ENCODE results near the gene HOXC4. TPM values are rescaled to one million over a fixed set of nuclear protein-coding genes. Genes with fewer than 3 reads are reported as not detected.
A peak's percentile ranks its signal among the peaks of the same experiment; 100 is the strongest.

The HOXC4 gene
- total RNA-seq, 1 experiment from 2014 or later, result 9.7 TPM

DNA sequence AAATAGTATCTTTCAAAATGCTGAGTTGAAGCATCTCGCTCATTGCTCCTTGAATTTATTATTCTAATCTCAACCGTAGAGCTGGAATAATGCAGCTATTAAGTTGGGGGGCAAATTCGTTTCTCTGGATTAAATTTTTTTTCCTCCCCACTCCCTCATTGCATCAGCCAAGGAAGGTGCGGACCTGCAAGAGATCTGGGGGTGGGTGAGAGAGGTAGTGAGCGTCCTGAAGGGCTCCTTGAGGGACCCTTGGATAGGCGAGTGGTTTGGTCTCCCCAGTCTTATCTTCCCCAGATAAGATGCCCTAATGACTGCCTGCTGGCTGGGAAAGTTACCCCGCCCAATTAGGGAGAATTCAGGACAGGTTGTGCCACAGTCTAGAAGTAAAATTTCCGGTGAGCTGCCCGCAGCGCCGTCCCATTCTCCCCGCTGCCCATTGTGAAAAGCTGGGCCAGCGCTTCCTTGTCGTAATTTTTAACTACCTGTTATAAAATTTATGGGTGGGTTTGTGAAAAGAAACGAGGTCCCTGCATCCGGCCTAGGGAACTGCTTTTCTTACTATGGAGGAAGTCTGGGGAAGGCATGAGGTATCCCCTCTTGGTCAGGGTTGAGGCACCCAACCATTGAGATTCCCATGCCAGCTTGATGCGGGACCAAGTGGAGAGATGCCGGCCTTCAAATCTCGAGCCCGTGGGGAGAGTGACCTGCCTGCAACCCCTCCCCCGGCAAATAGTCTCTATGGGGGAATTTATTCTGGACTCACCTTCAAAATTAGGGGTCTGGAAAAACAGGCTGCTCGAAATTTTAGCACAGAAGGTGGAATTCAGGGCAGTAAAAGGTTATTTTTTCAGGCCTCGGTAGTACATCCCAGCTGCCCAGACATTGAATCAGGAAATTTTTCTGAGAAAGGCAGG is 38.4 kb upstream of the HOXC4 start:
- Histone ChIP-seq H3K4me3 (ENCODE audit: low read length) (no peak overlapping the region), H3K4me1 (ENCODE audit: low read length) (peaks cover 26% of the 10 kb centered on the region), H3K27ac (ENCODE audit: low read length) (no peak overlapping the region), H3K4me2 (ENCODE audit: low read depth, low read length, poor library complexity, severe bottlenecking) (no peak overlapping the region), H2AFZ (ENCODE audit: low read length) (no peak overlapping the region), H3K9me2 (replicated peaks; ENCODE audit: insufficient read depth, low read length) (no peaks in the 10 kb centered on the region), H3K9ac (ENCODE audit: low read length) (no peak overlapping the region), H4K20me1 (ENCODE audit: insufficient read depth, low read depth, low read length) (no peaks in the 10 kb centered on the region), H3K9me3 (ENCODE audit: low read length) (no peaks in the 10 kb centered on the region), H3K27me3 (ENCODE audit: low read length) (no peaks in the 10 kb centered on the region), H3K36me3 (ENCODE audit: insufficient read depth, low read length) (no peaks in the 10 kb centered on the region), H3K79me2 (ENCODE audit: low read length) (no peaks in the 10 kb centered on the region)
- no peak for DNase-seq

DNA sequence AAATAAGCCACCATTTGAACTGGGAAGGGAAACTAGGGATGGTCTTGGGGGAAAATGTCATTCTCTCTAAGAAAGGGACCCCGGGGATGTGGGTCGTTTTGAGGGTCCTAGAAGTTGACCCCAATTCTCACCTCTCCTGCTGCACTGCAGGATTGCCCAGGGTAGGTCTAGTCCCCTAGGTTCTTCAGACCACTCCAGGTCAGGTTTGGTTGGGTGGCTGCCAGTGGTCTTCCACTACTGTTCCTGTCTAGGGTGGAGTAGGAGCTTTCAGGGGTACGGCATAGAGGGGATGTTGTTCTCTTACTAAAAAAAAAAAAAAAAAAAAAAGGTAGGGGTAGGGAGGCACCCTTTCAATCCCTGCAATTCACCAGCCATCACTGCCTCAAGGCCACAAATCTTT is 37.6 kb upstream of the HOXC4 start:
- Histone ChIP-seq H2AFZ (ENCODE audit: low read length) (no peak overlapping the region), H3K79me2 (ENCODE audit: low read length) (no peaks in the 10 kb centered on the region), H3K36me3 (ENCODE audit: insufficient read depth, low read length) (no peaks in the 10 kb centered on the region), H3K9me3 (ENCODE audit: low read length) (no peaks in the 10 kb centered on the region), H3K4me2 (ENCODE audit: low read depth, low read length, poor library complexity, severe bottlenecking) (peak overlapping the region; percentile 98), H3K4me1 (ENCODE audit: low read length) (peaks cover 22% of the 10 kb centered on the region), H3K27ac (ENCODE audit: low read length) (no peak overlapping the region), H4K20me1 (ENCODE audit: insufficient read depth, low read depth, low read length) (no peaks in the 10 kb centered on the region), H3K27me3 (ENCODE audit: low read length) (no peaks in the 10 kb centered on the region), H3K9me2 (replicated peaks; ENCODE audit: insufficient read depth, low read length) (no peaks in the 10 kb centered on the region), H3K4me3 (ENCODE audit: low read length) (no peak overlapping the region), H3K9ac (ENCODE audit: low read length) (no peak overlapping the region)
- DNase-seq, result no peak

DNA sequence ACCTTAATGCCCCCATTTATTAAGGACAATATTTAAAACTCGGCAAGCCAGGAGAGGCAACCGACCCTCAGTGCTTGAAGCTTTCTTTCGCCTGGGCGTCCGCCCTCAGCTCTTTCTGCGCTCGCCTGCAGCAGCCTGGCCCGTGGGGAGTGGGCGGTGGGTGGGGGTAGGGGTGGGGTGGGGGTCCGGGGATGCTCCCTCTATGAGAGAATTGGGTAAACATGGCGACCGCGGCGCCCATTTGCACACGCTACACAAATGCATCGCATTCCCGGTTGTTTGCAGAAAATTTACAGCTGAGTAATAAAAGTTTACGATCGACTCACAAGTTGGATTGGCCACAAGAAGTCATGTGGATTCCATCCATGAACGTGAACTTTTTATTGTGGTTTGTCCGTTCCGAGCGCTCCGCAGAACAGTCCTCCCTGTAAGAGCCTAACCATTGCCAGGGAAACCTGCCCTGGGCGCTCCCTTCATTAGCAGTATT is 37.1 kb upstream of the HOXC4 start:
- H2AFZ ChIP-seq (ENCODE audit: low read length), result no peak overlapping the region
- H3K4me2 ChIP-seq (ENCODE audit: low read depth, low read length, poor library complexity, severe bottlenecking), result peak overlapping the region; percentile 98
- no peak overlapping the region for H3K27ac ChIP-seq (ENCODE audit: low read length)
- H3K4me1 ChIP-seq (ENCODE audit: low read length), result peaks cover 19% of the 10 kb centered on the region
- peak overlapping the region; percentile 75 for H3K4me3 ChIP-seq (ENCODE audit: low read length)
- no peaks in the 10 kb centered on the region for H3K27me3 ChIP-seq (ENCODE audit: low read length)
- H3K9me3 ChIP-seq (ENCODE audit: low read length), result no peaks in the 10 kb centered on the region
- no peak for DNase-seq
- peak overlapping the region; percentile 68 for H3K9ac ChIP-seq (ENCODE audit: low read length)
- no peaks in the 10 kb centered on the region for H3K36me3 ChIP-seq (ENCODE audit: insufficient read depth, low read length)
- no peaks in the 10 kb centered on the region for H4K20me1 ChIP-seq (ENCODE audit: insufficient read depth, low read depth, low read length)
- no peaks in the 10 kb centered on the region for H3K9me2 ChIP-seq (replicated peaks; ENCODE audit: insufficient read depth, low read length)
- H3K79me2 ChIP-seq (ENCODE audit: low read length), result no peaks in the 10 kb centered on the region

DNA sequence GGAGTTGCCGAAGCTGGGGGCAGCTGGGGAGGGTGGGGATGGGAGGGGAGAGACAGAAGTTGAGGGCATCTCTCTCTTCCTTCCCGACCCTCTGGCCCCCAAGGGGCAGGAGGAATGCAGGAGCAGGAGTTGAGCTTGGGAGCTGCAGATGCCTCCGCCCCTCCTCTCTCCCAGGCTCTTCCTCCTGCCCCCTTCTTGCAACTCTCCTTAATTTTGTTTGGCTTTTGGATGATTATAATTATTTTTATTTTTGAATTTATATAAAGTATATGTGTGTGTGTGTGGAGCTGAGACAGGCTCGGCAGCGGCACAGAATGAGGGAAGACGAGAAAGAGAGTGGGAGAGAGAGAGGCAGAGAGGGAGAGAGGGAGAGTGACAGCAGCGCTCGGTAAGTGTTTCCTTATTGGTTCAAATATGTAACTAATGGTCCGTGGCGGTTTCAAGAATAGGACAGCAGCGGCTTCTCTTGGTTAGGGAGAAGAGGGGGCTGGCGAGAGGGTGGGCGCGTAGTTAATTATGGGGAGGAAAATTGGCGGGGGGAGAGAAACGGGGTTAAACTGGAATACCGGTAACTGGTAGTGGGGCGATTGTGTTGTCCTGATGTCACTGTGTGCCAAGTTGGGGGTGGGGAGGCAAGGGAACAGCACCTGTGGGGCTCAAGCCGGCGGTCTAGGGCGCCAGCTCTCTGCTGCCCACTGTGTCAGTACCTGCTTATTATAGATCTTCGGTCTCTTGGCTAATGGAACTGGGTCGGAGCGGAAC is 36.4 kb upstream of the HOXC4 start:
- peak overlapping the region; percentile 98 for H3K4me2 ChIP-seq (ENCODE audit: low read depth, low read length, poor library complexity, severe bottlenecking)
- H3K9me3 ChIP-seq (ENCODE audit: low read length), result no peaks in the 10 kb centered on the region
- peak overlapping the region; percentile 69 for H3K27ac ChIP-seq (ENCODE audit: low read length)
- no peaks in the 10 kb centered on the region for H3K27me3 ChIP-seq (ENCODE audit: low read length)
- no peaks in the 10 kb centered on the region for H4K20me1 ChIP-seq (ENCODE audit: insufficient read depth, low read depth, low read length)
- peak overlapping the region; percentile 75 for H3K4me3 ChIP-seq (ENCODE audit: low read length)
- H3K9ac ChIP-seq (ENCODE audit: low read length), result peak overlapping the region; percentile 68
- H3K36me3 ChIP-seq (ENCODE audit: insufficient read depth, low read length), result no peaks in the 10 kb centered on the region
- H2AFZ ChIP-seq (ENCODE audit: low read length), result peak overlapping the region; percentile 44; the same call in 1 of the 2 replicates
- no peaks in the 10 kb centered on the region for H3K9me2 ChIP-seq (replicated peaks; ENCODE audit: insufficient read depth, low read length)
- peak; percentile 70 for DNase-seq
- no peaks in the 10 kb centered on the region for H3K79me2 ChIP-seq (ENCODE audit: low read length)
- H3K4me1 ChIP-seq (ENCODE audit: low read length), result peaks cover 19% of the 10 kb centered on the region

DNA sequence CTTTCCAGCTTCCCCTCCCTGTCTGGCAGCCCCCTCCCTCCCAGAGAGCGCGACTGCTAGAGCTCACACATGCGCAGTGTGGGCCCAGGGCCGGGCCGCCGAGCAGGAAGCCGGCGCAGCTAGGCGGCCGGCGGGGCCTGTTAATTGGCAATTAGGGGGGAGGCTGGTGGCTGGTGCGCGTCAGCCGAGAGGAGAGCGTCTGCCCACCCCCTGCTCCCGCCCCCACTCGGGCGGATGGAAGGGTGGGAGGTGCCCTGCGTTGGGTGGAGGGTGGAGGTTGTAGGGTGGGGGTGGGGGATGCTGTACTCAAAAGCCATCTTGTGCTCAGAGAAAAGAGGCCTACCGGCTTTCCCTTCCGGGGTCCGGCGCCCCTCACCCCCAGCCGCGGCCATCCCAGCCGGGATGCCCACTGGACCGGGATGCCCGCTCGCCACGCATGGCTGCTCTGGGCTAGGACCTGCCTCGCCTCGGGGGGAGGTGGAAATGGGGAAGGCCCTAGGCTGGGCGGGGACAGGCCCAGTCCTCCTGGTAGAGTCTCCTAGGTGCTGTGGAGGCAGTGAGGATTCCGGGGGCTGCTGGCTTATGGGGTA is 35.7 kb upstream of the HOXC4 start:
- no peaks in the 10 kb centered on the region for H3K27me3 ChIP-seq (ENCODE audit: low read length)
- H3K9ac ChIP-seq (ENCODE audit: low read length), result peak overlapping the region; percentile 92
- peak overlapping the region; percentile 90 for H2AFZ ChIP-seq (ENCODE audit: low read length)
- H3K4me2 ChIP-seq (ENCODE audit: low read depth, low read length, poor library complexity, severe bottlenecking), result peak overlapping the region; percentile 98
- H3K4me3 ChIP-seq (ENCODE audit: low read length), result peak overlapping the region; percentile 75
- peak overlapping the region; percentile 81 for H3K27ac ChIP-seq (ENCODE audit: low read length)
- H3K79me2 ChIP-seq (ENCODE audit: low read length), result no peaks in the 10 kb centered on the region
- no peaks in the 10 kb centered on the region for H4K20me1 ChIP-seq (ENCODE audit: insufficient read depth, low read depth, low read length)
- H3K4me1 ChIP-seq (ENCODE audit: low read length), result peaks cover 19% of the 10 kb centered on the region
- no peaks in the 10 kb centered on the region for H3K9me2 ChIP-seq (replicated peaks; ENCODE audit: insufficient read depth, low read length)
- peak; percentile 98 for DNase-seq
- no peaks in the 10 kb centered on the region for H3K36me3 ChIP-seq (ENCODE audit: insufficient read depth, low read length)
- no peaks in the 10 kb centered on the region for H3K9me3 ChIP-seq (ENCODE audit: low read length)

DNA sequence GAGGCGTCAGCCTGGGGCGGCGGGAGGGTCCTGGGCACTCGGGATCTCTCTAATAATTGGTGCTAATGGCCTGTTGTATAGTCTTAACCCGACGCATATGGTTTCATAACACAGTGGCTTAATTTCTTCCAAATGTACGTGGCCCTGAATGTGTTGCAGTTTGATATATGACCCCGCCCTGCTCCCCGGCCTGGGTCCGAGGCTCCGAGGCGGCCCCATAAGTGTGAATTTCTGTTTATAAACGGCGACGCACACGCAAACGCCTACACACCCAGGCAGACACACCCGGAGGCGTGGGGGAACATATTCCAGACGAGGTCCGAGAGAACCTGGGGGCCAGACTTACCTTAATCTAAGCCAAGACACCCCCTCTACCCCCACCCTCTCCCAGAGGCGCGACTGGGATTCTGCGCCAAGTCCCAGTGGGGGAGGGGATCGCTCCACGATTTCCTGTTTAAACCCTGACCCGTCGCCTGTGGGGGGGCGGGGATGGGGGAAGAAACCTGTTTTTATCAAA is 35.1 kb upstream of the HOXC4 start:
- Histone ChIP-seq H3K4me3 (ENCODE audit: low read length) (peak overlapping the region; percentile 75), H4K20me1 (ENCODE audit: insufficient read depth, low read depth, low read length) (no peaks in the 10 kb centered on the region), H3K36me3 (ENCODE audit: insufficient read depth, low read length) (no peaks in the 10 kb centered on the region), H3K9ac (ENCODE audit: low read length) (peak overlapping the region; percentile 92), H3K4me1 (ENCODE audit: low read length) (peaks cover 19% of the 10 kb centered on the region), H3K9me2 (replicated peaks; ENCODE audit: insufficient read depth, low read length) (no peaks in the 10 kb centered on the region), H3K79me2 (ENCODE audit: low read length) (no peaks in the 10 kb centered on the region), H3K27ac (ENCODE audit: low read length) (peak overlapping the region; percentile 81), H3K27me3 (ENCODE audit: low read length) (no peaks in the 10 kb centered on the region), H3K9me3 (ENCODE audit: low read length) (no peaks in the 10 kb centered on the region), H2AFZ (ENCODE audit: low read length) (peak overlapping the region; percentile 90), H3K4me2 (ENCODE audit: low read depth, low read length, poor library complexity, severe bottlenecking) (peak overlapping the region; percentile 98)
- no peak for DNase-seq

DNA sequence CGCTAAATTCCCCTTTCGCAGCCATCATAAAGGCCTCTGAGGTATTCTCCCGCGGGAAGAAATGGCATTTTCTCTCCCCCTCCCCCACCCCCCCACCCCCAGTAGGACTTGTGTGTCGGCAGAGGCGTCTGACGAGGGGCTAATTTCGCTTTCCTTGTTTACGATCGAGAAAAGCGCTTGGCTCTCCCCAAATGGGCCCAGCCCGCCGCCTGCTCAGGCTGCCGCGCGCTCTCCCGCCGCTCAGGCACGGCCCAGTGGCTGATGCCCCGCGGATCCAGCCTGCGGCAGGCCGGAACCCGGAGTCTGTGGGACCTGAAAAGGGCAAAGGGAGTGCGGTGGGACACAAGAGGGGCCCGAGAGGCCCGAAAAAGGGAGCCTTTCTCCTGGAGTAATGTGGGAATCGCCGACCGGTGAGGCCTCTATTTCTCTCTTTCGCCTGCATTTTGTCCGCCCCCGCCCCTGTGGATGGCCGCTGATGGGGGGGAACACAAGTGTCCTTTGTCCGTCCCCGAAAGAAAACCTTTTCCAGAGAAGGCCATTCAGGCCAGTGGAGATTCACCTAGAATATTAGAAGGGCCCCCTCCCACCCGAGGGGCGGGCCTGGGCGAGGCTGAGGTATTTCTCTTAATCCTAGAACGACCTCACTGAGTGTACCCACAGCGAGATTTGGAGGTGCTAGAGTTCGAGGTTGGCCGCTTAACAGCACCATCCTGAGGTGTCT is 34.4 kb upstream of the HOXC4 start:
- no peak for DNase-seq
- H2AFZ ChIP-seq (ENCODE audit: low read length), result no peak overlapping the region
- no peak overlapping the region for H3K4me3 ChIP-seq (ENCODE audit: low read length)
- H3K9me3 ChIP-seq (ENCODE audit: low read length), result no peaks in the 10 kb centered on the region
- no peaks in the 10 kb centered on the region for H3K36me3 ChIP-seq (ENCODE audit: insufficient read depth, low read length)
- H3K4me1 ChIP-seq (ENCODE audit: low read length), result peaks cover 19% of the 10 kb centered on the region
- no peaks in the 10 kb centered on the region for H3K9me2 ChIP-seq (replicated peaks; ENCODE audit: insufficient read depth, low read length)
- H3K27me3 ChIP-seq (ENCODE audit: low read length), result no peaks in the 10 kb centered on the region
- H3K4me2 ChIP-seq (ENCODE audit: low read depth, low read length, poor library complexity, severe bottlenecking), result no peak overlapping the region
- no peak overlapping the region for H3K9ac ChIP-seq (ENCODE audit: low read length)
- no peaks in the 10 kb centered on the region for H4K20me1 ChIP-seq (ENCODE audit: insufficient read depth, low read depth, low read length)
- H3K27ac ChIP-seq (ENCODE audit: low read length), result no peak overlapping the region
- H3K79me2 ChIP-seq (ENCODE audit: low read length), result no peaks in the 10 kb centered on the region

Data from Karpas-422 (cell line).